Epithelial cell of proximal tubule (primary cell): Measurements from ENCODE around the gene ZBTB26. TPM values are rescaled to one million over a fixed set of nuclear protein-coding genes. Genes with fewer than 3 reads are reported as not detected.

ENCODE experiments used
- DNase-seq: peaks from one replicate; pipeline ENCODE4 v3.0.0-alpha.2; 2011; ENCODE audit warnings: low read depth
- H3K4me3 ChIP-seq: 2 replicates; pipeline ENCODE4 v1.5.1; 2011; ENCODE audit warnings: low read depth, mild to moderate bottlenecking, low read length
- total RNA-seq: library from RNA; depleted of rRNA; stranded (reverse); fragments of >200 nt; gene quantifications from 2 replicates; pipeline ENCODE4 v1.2.3, GENCODE V29; 2015
- TF ChIP-seq, protein P1 (sequence below): conservative IDR thresholded peaks from 2 replicates; pipeline ENCODE4 v1.5.1; 2012; ENCODE audit warnings: low read depth, mild to moderate bottlenecking, low read length

Gene ZBTB26
- total RNA-seq, 1 donor from 2014 or later = 2.9 TPM

DNA sequence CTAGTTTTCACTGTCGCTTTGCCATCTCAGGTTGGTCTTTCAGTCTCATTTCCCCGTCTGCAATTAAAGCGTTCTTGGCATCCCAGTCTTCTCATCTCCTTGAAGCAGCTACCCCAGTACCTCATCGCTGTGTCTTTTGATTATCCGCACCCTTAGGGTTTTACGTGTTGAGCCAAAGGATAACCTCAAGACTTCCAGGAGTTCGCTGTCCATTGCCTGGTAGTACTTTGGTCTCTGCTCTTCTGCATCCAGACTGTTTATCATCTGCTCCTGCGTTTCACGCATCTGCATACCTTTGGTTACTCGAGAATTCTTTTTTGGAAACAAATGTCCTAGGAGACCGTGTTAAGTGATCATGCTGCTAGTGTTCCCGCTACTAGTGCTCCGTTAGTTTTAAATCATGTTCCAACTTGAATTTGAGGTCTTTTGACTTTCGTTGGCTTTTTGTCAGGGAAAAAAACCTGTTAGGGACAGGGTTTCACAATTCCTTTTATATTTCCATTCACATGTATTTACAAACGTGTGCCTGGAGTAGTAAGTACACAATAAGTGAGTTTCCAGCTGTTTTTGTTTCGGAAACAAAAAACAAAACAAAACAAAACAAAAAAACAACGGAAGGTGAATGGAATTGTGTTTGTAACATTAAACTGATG, 10.4 kb upstream of the ZBTB26 start:
- TF ChIP-seq, protein P1, sequence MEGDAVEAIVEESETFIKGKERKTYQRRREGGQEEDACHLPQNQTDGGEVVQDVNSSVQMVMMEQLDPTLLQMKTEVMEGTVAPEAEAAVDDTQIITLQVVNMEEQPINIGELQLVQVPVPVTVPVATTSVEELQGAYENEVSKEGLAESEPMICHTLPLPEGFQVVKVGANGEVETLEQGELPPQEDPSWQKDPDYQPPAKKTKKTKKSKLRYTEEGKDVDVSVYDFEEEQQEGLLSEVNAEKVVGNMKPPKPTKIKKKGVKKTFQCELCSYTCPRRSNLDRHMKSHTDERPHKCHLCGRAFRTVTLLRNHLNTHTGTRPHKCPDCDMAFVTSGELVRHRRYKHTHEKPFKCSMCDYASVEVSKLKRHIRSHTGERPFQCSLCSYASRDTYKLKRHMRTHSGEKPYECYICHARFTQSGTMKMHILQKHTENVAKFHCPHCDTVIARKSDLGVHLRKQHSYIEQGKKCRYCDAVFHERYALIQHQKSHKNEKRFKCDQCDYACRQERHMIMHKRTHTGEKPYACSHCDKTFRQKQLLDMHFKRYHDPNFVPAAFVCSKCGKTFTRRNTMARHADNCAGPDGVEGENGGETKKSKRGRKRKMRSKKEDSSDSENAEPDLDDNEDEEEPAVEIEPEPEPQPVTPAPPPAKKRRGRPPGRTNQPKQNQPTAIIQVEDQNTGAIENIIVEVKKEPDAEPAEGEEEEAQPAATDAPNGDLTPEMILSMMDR = no peak
- no peak for DNase-seq
- H3K4me3 ChIP-seq = peak overlapping the region; percentile 71

DNA sequence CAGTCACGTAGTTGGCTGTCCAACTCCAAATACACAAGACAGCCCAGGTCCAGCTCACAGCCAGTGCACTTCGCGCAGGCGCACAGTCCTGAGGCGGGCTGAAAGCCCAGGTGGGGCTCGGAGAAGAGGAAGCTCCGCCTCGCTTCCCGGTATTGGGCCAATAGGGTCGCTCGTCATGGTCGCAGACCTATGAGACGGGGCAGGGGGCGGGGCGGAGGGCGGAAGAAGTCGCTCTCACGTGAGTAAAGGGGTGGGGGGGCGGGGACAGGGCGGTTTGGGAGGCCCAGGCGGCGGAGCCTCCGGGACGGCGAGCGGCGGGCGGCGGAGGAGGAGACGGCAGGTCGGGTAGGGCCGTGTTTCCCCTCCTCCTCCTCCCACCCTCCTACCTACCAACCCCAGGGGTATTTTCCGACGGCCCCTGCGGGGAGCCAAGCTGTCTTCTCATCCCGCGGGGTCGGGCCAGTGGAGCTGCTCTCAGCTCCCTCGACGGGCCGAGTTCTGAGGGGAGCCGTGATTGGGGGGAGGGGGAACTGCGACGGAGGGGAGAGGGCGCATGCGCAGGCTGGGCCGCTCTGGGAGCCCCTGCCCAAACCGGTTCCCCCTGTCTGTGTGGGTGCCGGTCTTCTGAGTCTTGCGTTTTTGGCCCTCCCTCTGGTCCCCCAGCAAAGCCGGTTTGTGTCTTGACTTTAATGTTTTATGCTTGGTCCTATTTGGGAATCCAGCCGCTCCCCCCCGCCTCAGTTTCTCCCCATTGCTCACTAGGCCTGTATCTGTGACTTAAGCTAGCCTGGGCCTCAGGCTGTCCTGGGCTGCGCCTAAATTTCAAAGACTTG, 9.7 kb upstream of the ZBTB26 start, which contains the start of gene RABGAP1:
TSS of gene RABGAP1 (plus strand) at position 272 of the 833 bp plus-strand sequence. CDS start 16,040 bp downstream, outside the sequence.
- DNase-seq = peak; percentile 80
- peak within 1 kb of the TSS; percentile 71 for H3K4me3 ChIP-seq
- TF ChIP-seq, protein P1 = no peak

GRCh38 chr9:122940454-122940748, 9.1 kb upstream of the ZBTB26 start:
- TF ChIP-seq, protein P1 = no peak
- H3K4me3 ChIP-seq = peak overlapping the region; percentile 41
- DNase-seq = no peak

DNA sequence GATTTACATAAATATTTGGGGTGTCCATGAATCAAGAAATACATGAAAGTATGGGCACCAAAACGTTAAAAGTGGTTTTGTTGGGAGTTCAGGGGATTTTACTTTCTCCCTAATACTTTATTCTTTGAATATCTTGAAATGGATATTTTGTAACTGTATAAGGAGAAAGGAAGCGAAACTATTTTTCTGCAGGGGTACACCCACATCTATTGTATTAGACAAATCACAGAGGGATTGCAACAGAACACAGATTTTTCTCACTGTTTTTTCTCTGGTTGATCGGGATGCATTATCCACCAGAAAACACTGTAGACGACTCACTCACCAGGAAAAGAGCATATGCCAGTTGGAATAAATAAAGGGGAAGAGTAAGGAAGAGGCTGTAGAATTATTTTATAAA, 8.3 kb upstream of the ZBTB26 start:
- H3K4me3 ChIP-seq = no peak overlapping the region
- TF ChIP-seq, protein P1 = no peak
- no peak for DNase-seq

- no peak for DNase-seq
- TF ChIP-seq, protein P1 = no peak
These were observed 5.6 kb upstream of the ZBTB26 start for GRCh38 chr9:122936883-122937282.

GRCh38 chr9:122936464-122936863, 5.2 kb upstream of the ZBTB26 start:
- DNase-seq = no peak
- no peak overlapping the region for H3K4me3 ChIP-seq
- TF ChIP-seq, protein P1 = no peak

More at GRCh38 chr9:122936883-122937282, 5.6 kb upstream of the ZBTB26 start:
- no peak overlapping the region for H3K4me3 ChIP-seq
